ENCODE data around the gene DAGLA.

Gene DAGLA

GRCh38 chr11:61794579-61794978 lies 114.4 kb downstream of the DAGLA start:
- DNase-seq (ENCODE audit: low read depth in 2 of 2, low spot score in 1 of 2), result no peak

- no peak for DNase-seq (ENCODE audit: low read depth in 2 of 2, low spot score in 1 of 2)
These were observed 115.3 kb downstream of the DAGLA start for GRCh38 chr11:61795459-61795858.

DNA sequence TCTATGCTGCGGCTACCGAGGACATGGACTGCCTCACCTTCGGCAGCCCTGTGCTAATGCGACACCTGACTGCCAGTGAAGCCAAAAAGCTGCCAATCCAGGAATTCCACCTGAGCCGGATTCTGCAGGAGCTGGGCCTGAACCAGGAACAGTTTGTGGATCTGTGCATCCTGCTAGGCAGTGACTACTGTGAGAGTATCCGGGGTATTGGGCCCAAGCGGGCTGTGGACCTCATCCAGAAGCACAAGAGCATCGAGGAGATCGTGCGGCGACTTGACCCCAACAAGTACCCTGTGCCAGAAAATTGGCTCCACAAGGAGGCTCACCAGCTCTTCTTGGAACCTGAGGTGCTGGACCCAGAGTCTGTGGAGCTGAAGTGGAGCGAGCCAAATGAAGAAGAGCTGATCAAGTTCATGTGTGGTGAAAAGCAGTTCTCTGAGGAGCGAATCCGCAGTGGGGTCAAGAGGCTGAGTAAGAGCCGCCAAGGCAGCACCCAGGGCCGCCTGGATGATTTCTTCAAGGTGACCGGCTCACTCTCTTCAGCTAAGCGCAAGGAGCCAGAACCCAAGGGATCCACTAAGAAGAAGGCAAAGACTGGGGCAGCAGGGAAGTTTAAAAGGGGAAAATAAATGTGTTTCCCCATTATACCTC lies 115.8 kb downstream of the DAGLA start:
- DNase-seq (ENCODE audit: low read depth in 2 of 2, low spot score in 1 of 2), result no peak

All from stimulated activated CD8-positive, alpha-beta memory T cell treated with anti-CD3 and anti-CD28 coated beads, Interleukin-4, amount 100 ng/mL, for 1 hour (primary cell).